ENCODE measurements around the gene SEMA3G.

SEMA3G gene

GRCh38 chr3:52483081-52483480 is 38.2 kb upstream of the SEMA3G start:
- H3K4me1 Mint-ChIP-seq: no peaks in the 10 kb centered on the region
- no peak overlapping the region for H3K27ac Mint-ChIP-seq
- no peak for ATAC-seq
- H3K27me3 Mint-ChIP-seq: no peaks in the 10 kb centered on the region
- no peaks in the 10 kb centered on the region for H3K9me3 Mint-ChIP-seq
- H3K4me3 Mint-ChIP-seq: no peak overlapping the region
- peaks cover 55% of the 10 kb centered on the region for H3K36me3 Mint-ChIP-seq

- Mint-ChIP-seq H3K4me1 (no peaks in the 10 kb centered on the region), H3K36me3 (peaks cover 48% of the 10 kb centered on the region), H3K9me3 (no peaks in the 10 kb centered on the region), H3K27ac (no peak overlapping the region), H3K4me3 (no peak overlapping the region), H3K27me3 (no peaks in the 10 kb centered on the region)
- ATAC-seq: no peak
Measured at GRCh38 chr3:52481819-52482521, 37.1 kb upstream of the SEMA3G start.

GRCh38 chr3:52480768-52481715 is 36.1 kb upstream of the SEMA3G start:
- Mint-ChIP-seq H3K36me3 (peaks cover 43% of the 10 kb centered on the region), H3K9me3 (no peaks in the 10 kb centered on the region), H3K4me3 (no peak overlapping the region), H3K4me1 (no peaks in the 10 kb centered on the region), H3K27ac (no peak overlapping the region), H3K27me3 (no peaks in the 10 kb centered on the region)
- no peak for ATAC-seq

GRCh38 chr3:52479877-52480575 is 35.1 kb upstream of the SEMA3G start:
- Mint-ChIP-seq H3K4me1 (no peaks in the 10 kb centered on the region), H3K27ac (no peak overlapping the region), H3K4me3 (no peak overlapping the region), H3K27me3 (no peaks in the 10 kb centered on the region), H3K9me3 (no peaks in the 10 kb centered on the region), H3K36me3 (peaks cover 47% of the 10 kb centered on the region)
- ATAC-seq: peak; percentile 22

- H3K36me3 Mint-ChIP-seq: peaks cover 50% of the 10 kb centered on the region
- no peaks in the 10 kb centered on the region for H3K9me3 Mint-ChIP-seq
- H3K27me3 Mint-ChIP-seq: no peaks in the 10 kb centered on the region
- H3K4me1 Mint-ChIP-seq: no peaks in the 10 kb centered on the region
- no peak for ATAC-seq
- no peak overlapping the region for H3K4me3 Mint-ChIP-seq
- H3K27ac Mint-ChIP-seq: no peak overlapping the region
Measured at GRCh38 chr3:52479037-52479876, 34.4 kb upstream of the SEMA3G start.

- peaks cover 64% of the 10 kb centered on the region for H3K36me3 Mint-ChIP-seq
- H3K27ac Mint-ChIP-seq: no peak overlapping the region
- H3K4me3 Mint-ChIP-seq: no peak overlapping the region
- ATAC-seq: no peak
- H3K9me3 Mint-ChIP-seq: no peaks in the 10 kb centered on the region
- H3K27me3 Mint-ChIP-seq: no peaks in the 10 kb centered on the region
- no peaks in the 10 kb centered on the region for H3K4me1 Mint-ChIP-seq
Measured at GRCh38 chr3:52477796-52478095, 32.8 kb upstream of the SEMA3G start.

GRCh38 chr3:52477076-52477795 is 32.3 kb upstream of the SEMA3G start:
- no peaks in the 10 kb centered on the region for H3K4me1 Mint-ChIP-seq
- H3K27ac Mint-ChIP-seq: no peak overlapping the region
- ATAC-seq: no peak
- H3K9me3 Mint-ChIP-seq: no peaks in the 10 kb centered on the region
- no peaks in the 10 kb centered on the region for H3K27me3 Mint-ChIP-seq
- H3K4me3 Mint-ChIP-seq: no peak overlapping the region
- H3K36me3 Mint-ChIP-seq: peaks cover 69% of the 10 kb centered on the region

GRCh38 chr3:52473026-52473425 is 28.1 kb upstream of the SEMA3G start:
- Mint-ChIP-seq H3K36me3 (peaks cover 48% of the 10 kb centered on the region), H3K9me3 (no peaks in the 10 kb centered on the region), H3K4me1 (no peaks in the 10 kb centered on the region), H3K27ac (no peak overlapping the region), H3K27me3 (no peaks in the 10 kb centered on the region), H3K4me3 (no peak overlapping the region)
- no peak for ATAC-seq

GRCh38 chr3:52472239-52473000 is 27.5 kb upstream of the SEMA3G start:
- ATAC-seq: no peak
- Mint-ChIP-seq H3K27ac (no peak overlapping the region), H3K4me1 (no peaks in the 10 kb centered on the region), H3K9me3 (no peaks in the 10 kb centered on the region), H3K4me3 (no peak overlapping the region), H3K36me3 (peaks cover 49% of the 10 kb centered on the region), H3K27me3 (no peaks in the 10 kb centered on the region)

- Mint-ChIP-seq H3K27me3 (no peaks in the 10 kb centered on the region), H3K4me1 (no peaks in the 10 kb centered on the region), H3K4me3 (no peak overlapping the region), H3K36me3 (peaks cover 44% of the 10 kb centered on the region), H3K27ac (no peak overlapping the region), H3K9me3 (no peaks in the 10 kb centered on the region)
- ATAC-seq: no peak
Measured at GRCh38 chr3:52471371-52472238, 26.7 kb upstream of the SEMA3G start.

- H3K4me1 Mint-ChIP-seq: no peaks in the 10 kb centered on the region
- H3K27me3 Mint-ChIP-seq: no peaks in the 10 kb centered on the region
- no peak overlapping the region for H3K4me3 Mint-ChIP-seq
- no peak for ATAC-seq
- no peak overlapping the region for H3K27ac Mint-ChIP-seq
- H3K36me3 Mint-ChIP-seq: peaks cover 45% of the 10 kb centered on the region
- no peaks in the 10 kb centered on the region for H3K9me3 Mint-ChIP-seq
Measured at GRCh38 chr3:52470920-52471319, 26.0 kb upstream of the SEMA3G start.

- no peaks in the 10 kb centered on the region for H3K27me3 Mint-ChIP-seq
- no peak overlapping the region for H3K27ac Mint-ChIP-seq
- no peak overlapping the region for H3K4me3 Mint-ChIP-seq
- H3K9me3 Mint-ChIP-seq: no peaks in the 10 kb centered on the region
- H3K36me3 Mint-ChIP-seq: peaks cover 38% of the 10 kb centered on the region
- no peaks in the 10 kb centered on the region for H3K4me1 Mint-ChIP-seq
- ATAC-seq: no peak
Measured at GRCh38 chr3:52469001-52469400, 24.1 kb upstream of the SEMA3G start.

GRCh38 chr3:52468336-52468735 is 23.4 kb upstream of the SEMA3G start:
- H3K9me3 Mint-ChIP-seq: no peaks in the 10 kb centered on the region
- no peak overlapping the region for H3K27ac Mint-ChIP-seq
- H3K36me3 Mint-ChIP-seq: peaks cover 31% of the 10 kb centered on the region
- H3K4me3 Mint-ChIP-seq: no peak overlapping the region
- no peak for ATAC-seq
- H3K27me3 Mint-ChIP-seq: no peaks in the 10 kb centered on the region
- H3K4me1 Mint-ChIP-seq: no peaks in the 10 kb centered on the region
